Heart left ventricle (tissue), 16 donors: ENCODE measurements around the gene TRIM5. TPM values are rescaled to one million over a fixed set of nuclear protein-coding genes. Genes with fewer than 3 reads are reported as not detected.
"Not testable (repeated sequence)": the region's sequence is repeated elsewhere in the genome, so short reads cannot be mapped to it uniquely, and the experiment has no call there.

Experiments
- ATAC-seq, 4 donors: fragments of 200-7000 bp; cut with Tn5 transposase; one replicate each; pipeline ENCODE4 v1.9.1; 2020 to 2022; ENCODE audit warnings: moderate library complexity in 4 of 4, mild to moderate bottlenecking in 3 of 4, moderate number of reproducible peaks in 1 of 4
- DNase-seq, 5 donors: peaks; one replicate each; pipeline ENCODE4 v3.0.0-alpha.2; 2020
- H3K27ac ChIP-seq, 12 donors: fragments of 200-600 bp; sonication (generic) in 4 of 12; one replicate each; pipeline versions ENCODE4 v1.5.0 to v1.8.0; 2016 to 2022; ENCODE audit warnings: mild to moderate bottlenecking in 2 of 12
- H3K27me3 ChIP-seq, 9 donors: fragments of 200-600 bp; sonication (generic) in 2 of 9; one replicate each; pipeline versions ENCODE4 v1.5.1 to v1.8.0; 2016 to 2022; ENCODE audit warnings: mild to moderate bottlenecking in 3 of 9
- H3K36me3 ChIP-seq, 9 donors: fragments of 200-600 bp; sonication (generic) in 2 of 9; one replicate each; pipeline versions ENCODE4 v1.5.0 to v1.8.0; 2018 to 2022; ENCODE audit warnings: mild to moderate bottlenecking in 2 of 9
- H3K4me1 ChIP-seq, 12 donors: fragments of 200-600 bp; sonication (generic) in 4 of 12; one replicate each; pipeline versions ENCODE4 v1.5.0 to v1.8.0; 2016 to 2022; ENCODE audit warnings: mild to moderate bottlenecking in 3 of 12
- H3K4me3 ChIP-seq, 12 donors: fragments of 200-600 bp; sonication (generic) in 4 of 12; one replicate each; pipeline versions ENCODE4 v1.5.0 to v1.8.0; 2017 to 2022; ENCODE audit warnings: mild to moderate bottlenecking in 9 of 12, moderate library complexity in 4 of 12
- H3K9me3 ChIP-seq, 12 donors: fragments of 200-600 bp; sonication (generic) in 4 of 12; one replicate each; pipeline versions ENCODE4 v1.5.0 to v1.8.0; 2016 to 2022; ENCODE audit warnings: mild to moderate bottlenecking in 1 of 12
- CTCF ChIP-seq, 12 donors: fragments of 200-600 bp; sonication (generic) in 4 of 12; IDR thresholded peaks; one replicate each; pipeline versions ENCODE4 v1.5.0 to v1.8.0; 2018 to 2022; ENCODE audit warnings: antibody characterized with exemption in 12 of 12, mild to moderate bottlenecking in 5 of 12
- POLR2A ChIP-seq, 2 donors: fragments of 450-650 bp; IDR thresholded peaks; one replicate each; pipeline ENCODE4 v1.6.1; 2017; ENCODE audit warnings: antibody characterized with exemption in 2 of 2, mild to moderate bottlenecking in 2 of 2, moderate library complexity in 2 of 2
- WGBS, 4 donors: extraction: QIAGEN DNeasy Blood & Tissue Kit in 2 of 4; methylation state at CpG; one replicate each; pipeline versions ENCODE4 v1.1.5 to v1.1.7; 2013 to 2018; 5-methylcytosine and 5-hydroxymethylcytosine counted together
- intact Hi-C, 10 donors: fragments of 100-400 bp; cut with DNase I; formaldehyde crosslinking; loops; one replicate each; pipeline versions ENCODE4 v1.11.1 to v1.14.2; 2022
- polyA plus RNA-seq, 2 donors: library from polyadenylated mRNA; stranded (reverse); fragments of 200-250 nt; gene quantifications; one replicate each; pipeline ENCODE4 v1.2.3, GENCODE V29; 2013
- total RNA-seq, 9 donors: library from RNA; depleted of rRNA in 2 of 9; stranded (reverse); fragments of >200 nt in 2 of 9; fragmentation: NEBNext Ultra II Directional in 3 of 9; extraction: Animal tissue kit (Norgen Biotek cat#: 25700) in 3 of 9; gene quantifications; one replicate each; pipeline versions ENCODE4 v1.1.0 to v1.2.4, GENCODE V29; 2016 to 2023
- donor health status: ischemic (EF 13 %, LVEDD 7.1; RV severe dilation, severe dysfunction).
- donor health status: healthy with polysubstance abuse.
- donor health status: DM: no; HTN: yes; CAD: no.
- donor health status: DM: no; HTN: no; CAD: no.
- donor health status: ischemic (EF 25% LVEDD 6.9; RV normal size, moderate dysfunction).
- donor health status: ischemic (EF 25% LVEDD 5.7; RV mildly dilated, moderate dysfunction).
- donor health status: healthy.
- donor health status: DM: yes; HTN: yes; CAD: no.
- donor health status: ischemic (EF 35%, LVEDD 5.7; RV mildly dilated, moderate dysfunction).
- donor health status: nonischemic (EF 11% LVEDD 7.7; RV severe dilation, severe dysfunction).
- donor health status: DM: yes; HTN: yes; CAD: no.
- donor health status: PGD.
- donor health status: ischemic (EF 29% LVEDD 5.4; RV normal size, mild dysfunction).
- donor health status: nonischemic (EF 23%, LVEDD 6.1; RV moderate dilation, normal function).

The TRIM5 gene
- total and polyA plus RNA-seq, 11 donors: 4.7 to 15.9 (median 8.2) TPM

DNA sequence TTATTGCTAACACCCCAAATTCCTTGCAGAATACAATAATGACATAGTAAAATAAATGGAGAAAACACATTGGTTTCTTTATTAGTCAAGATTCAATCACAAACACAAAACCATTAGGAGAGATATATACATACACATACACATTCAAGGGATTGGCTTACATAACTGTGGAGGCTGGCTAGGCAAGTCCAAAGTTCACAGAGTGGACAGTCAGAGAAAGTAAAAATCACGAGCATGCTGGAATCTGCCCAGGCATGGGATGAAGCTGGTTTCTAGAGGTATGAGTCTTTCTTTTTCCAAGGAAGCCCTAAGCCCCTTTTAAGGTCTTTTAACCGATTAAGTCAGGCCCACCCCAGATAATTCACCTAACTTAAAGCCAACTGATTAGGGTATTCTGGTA, 37.7 kb upstream of the TRIM5 start:
- ATAC-seq (no peak), DNase-seq (no peak)
- H3K9me3 ChIP-seq: peaks cover 0 to 4% (median 0%) of the 10 kb centered on the region in 12 donors
- H3K4me3 ChIP-seq: no peak overlapping the region
- no peak for TF ChIP-seq POLR2A (IDR thresholded peaks at IDR 0.05)
- no peak for TF ChIP-seq CTCF (IDR thresholded peaks at IDR 0.05)
- intact Hi-C loops: no loop called here
- H3K36me3 ChIP-seq: no peaks in the 10 kb centered on the region
- no peaks in the 10 kb centered on the region for H3K27me3 ChIP-seq
- 59 to 87% (median 63%) methylated on average over 2 of the region's 2 CpGs for WGBS, 4 donors
- no peak overlapping the region for H3K27ac ChIP-seq
- H3K4me1 ChIP-seq: no peaks in the 10 kb centered on the region

DNA sequence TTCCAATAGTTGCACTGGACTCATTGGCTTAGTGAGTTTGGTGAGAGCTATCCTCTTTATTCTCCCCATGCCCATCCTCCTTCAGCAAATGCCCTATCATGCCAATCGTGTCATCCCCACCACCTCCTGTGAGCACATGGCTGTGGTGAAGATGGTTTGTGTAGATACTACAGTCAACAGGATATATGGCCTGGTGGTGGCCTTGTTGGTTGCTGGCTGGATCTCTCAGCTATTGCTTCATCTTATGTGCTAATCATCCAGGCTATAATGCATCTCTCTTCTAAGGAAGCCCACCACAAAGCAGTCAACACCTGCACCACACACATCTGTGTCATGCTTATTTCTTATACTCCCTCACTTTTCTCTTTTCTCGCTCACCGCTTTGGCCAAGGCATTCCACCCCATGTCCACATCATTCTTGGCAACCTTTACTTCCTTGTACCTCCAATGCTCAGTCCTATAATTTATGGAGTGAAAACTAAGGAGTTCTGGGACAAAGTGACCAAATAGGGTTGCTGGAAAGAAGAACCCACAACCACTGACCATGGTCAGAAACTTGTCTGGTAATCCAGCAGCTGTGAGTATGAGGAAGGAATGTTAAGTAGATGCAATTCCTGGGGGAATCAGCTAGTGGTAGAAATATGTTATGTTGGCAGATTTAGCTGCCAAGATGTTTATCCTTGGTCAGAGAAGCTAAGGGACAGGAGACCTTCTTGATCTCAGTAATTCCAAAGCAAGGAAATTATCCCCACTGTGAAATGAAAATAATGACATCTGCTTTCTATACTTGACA, 35.0 kb upstream of the TRIM5 start:
- intact Hi-C loops: no loop called here
- DNase-seq: no peak
- no peak for ATAC-seq
- TF ChIP-seq POLR2A (IDR thresholded peaks at IDR 0.05) (no peak), CTCF (IDR thresholded peaks at IDR 0.05) (no peak)
- no peak overlapping the region for H3K27ac ChIP-seq
- no peaks in the 10 kb centered on the region for H3K4me1 ChIP-seq
- H3K36me3 ChIP-seq: no peaks in the 10 kb centered on the region
- peaks cover 0 to 13% (median 0%) of the 10 kb centered on the region in 12 donors for H3K9me3 ChIP-seq
- no peak overlapping the region for H3K4me3 ChIP-seq
- H3K27me3 ChIP-seq: no peaks in the 10 kb centered on the region
- WGBS, 4 donors: 90 to 96% (median 93%) methylated on average over 3 of the region's 3 CpGs

DNA sequence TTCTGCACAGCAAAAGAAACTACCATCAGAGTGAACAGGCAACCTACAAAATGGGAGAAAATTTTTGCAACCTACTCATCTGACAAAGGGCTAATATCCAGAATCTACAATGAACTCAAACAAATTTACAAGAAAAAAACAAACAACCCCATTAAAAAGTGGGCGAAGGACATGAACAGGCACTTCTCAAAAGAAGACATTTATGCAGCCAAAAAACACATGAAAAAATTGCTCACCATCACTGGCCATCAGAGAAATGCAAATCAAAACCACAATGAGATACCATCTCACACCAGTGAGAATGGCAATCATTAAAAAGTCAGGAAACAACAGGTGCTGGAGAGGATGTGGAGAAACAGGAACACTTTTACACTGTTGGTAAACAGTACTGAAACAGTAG, 31.6 kb upstream of the TRIM5 start:
- H3K4me1 ChIP-seq, H3K27ac ChIP-seq, H3K4me3 ChIP-seq, H3K27me3 ChIP-seq, intact Hi-C loops, ATAC-seq, H3K36me3 ChIP-seq, DNase-seq: not testable (repeated sequence)
- H3K9me3 ChIP-seq: peaks cover 0 to 13% (median 0%) of the 10 kb centered on the region in 12 donors
- WGBS, 4 donors: 56 to 100% (median 85%) methylated on average over 1 of the region's 1 CpG

DNA sequence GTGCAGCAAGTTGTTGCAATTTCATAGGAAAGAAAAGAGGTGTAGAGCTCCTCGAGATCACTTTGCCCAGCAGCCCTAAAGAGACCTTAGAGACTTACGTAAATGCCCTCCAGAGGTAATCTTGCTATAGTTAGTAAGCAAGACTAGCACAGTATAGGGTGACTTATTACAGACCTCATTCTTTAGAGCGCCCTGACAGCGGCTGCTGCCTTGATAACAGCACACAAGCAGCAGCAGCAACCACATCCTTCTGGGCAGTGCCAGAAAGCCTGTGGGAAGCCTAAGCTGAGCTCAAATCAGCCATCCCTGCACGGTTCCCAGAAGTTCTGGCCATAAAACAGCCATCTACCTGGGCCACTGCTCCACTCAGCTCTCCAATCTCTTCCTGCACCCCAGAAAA, 28.8 kb upstream of the TRIM5 start:
- TF ChIP-seq POLR2A (IDR thresholded peaks at IDR 0.05) (no peak), CTCF (IDR thresholded peaks at IDR 0.05) (no peak)
- H3K4me3 ChIP-seq: no peak overlapping the region
- DNase-seq (no peak), ATAC-seq (no peak)
- H3K27ac ChIP-seq: no peak overlapping the region
- H3K36me3 ChIP-seq: peaks cover 0 to 35% (median 14%) of the 10 kb centered on the region in 9 donors
- H3K27me3 ChIP-seq: no peaks in the 10 kb centered on the region
- whole genome bisulfite sequencing, 4 donors: 43 to 59% (median 46%) methylated on average over 3 to 5 of the region's 5 CpGs
- intact Hi-C loops: no loop called here
- no peaks in the 10 kb centered on the region for H3K4me1 ChIP-seq
- peaks cover 0 to 13% (median 0%) of the 10 kb centered on the region in 12 donors for H3K9me3 ChIP-seq
